DOHH2 (cell line): Measurements from ENCODE around the gene ATOH7.
"Not testable (repeated sequence)": the region's sequence is repeated elsewhere in the genome, so short reads cannot be mapped to it uniquely, and the experiment has no call there.

Experiments used
- H3F3A ChIP-seq: fragments of 200-600 bp; sonication (generic), shearing (Covaris generic); 2 replicates; pipeline ENCODE4 v1.6.0; 2016; ENCODE audit warnings: antibody characterized with exemption, mild to moderate bottlenecking; ENCODE audit not compliant: control insufficient read depth, insufficient read depth
- H3K27ac ChIP-seq: fragments of 200-600 bp; sonication (generic); 2 replicates; pipeline ENCODE4 v1.5.1; 2014; ENCODE audit warnings: low read depth, mild to moderate bottlenecking, low read length, moderate library complexity
- H3K27me3 ChIP-seq: fragments of 200-600 bp; sonication (generic); 2 replicates; pipeline ENCODE4 v1.6.1; 2014; ENCODE audit warnings: mild to moderate bottlenecking, low read length, mixed read lengths; ENCODE audit not compliant: control insufficient read depth
- H3K36me3 ChIP-seq: fragments of 200-600 bp; sonication (generic); 2 replicates; pipeline ENCODE4 v1.6.1; 2014; ENCODE audit warnings: mild to moderate bottlenecking, low read length, moderate library complexity, mixed read lengths; ENCODE audit not compliant: control insufficient read depth
- H3K4me1 ChIP-seq: fragments of 200-600 bp; sonication (generic); 2 replicates; pipeline ENCODE4 v1.6.1; 2014; ENCODE audit warnings: mild to moderate bottlenecking, low read length, mixed read lengths; ENCODE audit not compliant: control insufficient read depth
- H3K4me2 ChIP-seq: fragments of 200-600 bp; sonication (generic); 2 replicates; pipeline ENCODE4 v1.6.0; 2014; ENCODE audit warnings: mild to moderate bottlenecking, low read length, moderate library complexity
- H3K4me3 ChIP-seq: fragments of 200-600 bp; sonication (generic); 2 replicates; pipeline ENCODE4 v1.5.1; 2014; ENCODE audit warnings: mild to moderate bottlenecking, low read length, mixed read lengths
- H3K79me2 ChIP-seq: fragments of 200-600 bp; sonication (generic); 2 replicates; pipeline ENCODE4 v1.6.1; 2014; ENCODE audit warnings: mild to moderate bottlenecking, low read length, mixed read lengths; ENCODE audit not compliant: control insufficient read depth
- H3K9me2 ChIP-seq: fragments of 200-600 bp; sonication (generic); replicated peaks from 2 replicates; pipeline ENCODE4 v1.6.1; 2014; ENCODE audit warnings: mild to moderate bottlenecking, low read length, mixed read lengths; ENCODE audit not compliant: control insufficient read depth
- H3K9me3 ChIP-seq: fragments of 200-600 bp; sonication (generic); 2 replicates; pipeline ENCODE4 v1.6.1; 2014; ENCODE audit warnings: antibody characterized with exemption, low read length, mixed read lengths; ENCODE audit not compliant: control insufficient read depth, insufficient read depth
- H4K20me1 ChIP-seq: fragments of 200-600 bp; sonication (generic); 2 replicates; pipeline ENCODE4 v1.6.0; 2014; ENCODE audit warnings: low read depth, mild to moderate bottlenecking, antibody characterized with exemption, low read length, moderate library complexity; ENCODE audit not compliant: control insufficient read depth, insufficient read depth
- CTCF ChIP-seq: fragments of 200-600 bp; sonication (generic); IDR thresholded peaks from one replicate; pipeline ENCODE4 v1.5.1; 2014; ENCODE audit warnings: antibody characterized with exemption, mild to moderate bottlenecking, low read depth, low read length; ENCODE audit not compliant: poor library complexity, severe bottlenecking
- EZH2phosphoT487 ChIP-seq: fragments of 200-600 bp; sonication (generic); IDR thresholded peaks from 2 replicates; pipeline ENCODE4 v1.6.1; 2017; ENCODE audit warnings: borderline replicate concordance, mild to moderate bottlenecking, antibody characterized with exemption, low read length, moderate library complexity, mixed read lengths

ATOH7 gene

GRCh38 chr10:68202960-68203353, 29.0 kb downstream of the ATOH7 start:
- Histone ChIP-seq H3K4me1 (no peaks in the 10 kb centered on the region), H3K9me3 (no peaks in the 10 kb centered on the region), H3K79me2 (no peaks in the 10 kb centered on the region), H3K27me3 (peaks cover 16% of the 10 kb centered on the region), H3K4me3 (no peak overlapping the region), H3K27ac (no peak overlapping the region), H3K4me2 (no peak overlapping the region), H3K36me3 (no peaks in the 10 kb centered on the region), H4K20me1 (no peaks in the 10 kb centered on the region), H3F3A (no peaks in the 10 kb centered on the region), H3K9me2 (no peaks in the 10 kb centered on the region)
- TF ChIP-seq EZH2phosphoT487 = no peak
- TF ChIP-seq CTCF = no peak

- Histone ChIP-seq H3K4me3 (no peak overlapping the region), H3F3A (no peaks in the 10 kb centered on the region), H3K9me2 (no peaks in the 10 kb centered on the region), H3K79me2 (no peaks in the 10 kb centered on the region), H3K4me1 (peaks cover 6% of the 10 kb centered on the region; the same call in 1 of the 2 replicates), H3K9me3 (no peaks in the 10 kb centered on the region; the same call in 1 of the 2 replicates), H3K4me2 (no peak overlapping the region), H3K27ac (no peak overlapping the region), H3K27me3 (0 out of 2 replicates have a peak, but pooled peaks cover 6% of the 10 kb centered on the region), H4K20me1 (no peaks in the 10 kb centered on the region), H3K36me3 (no peaks in the 10 kb centered on the region)
- TF ChIP-seq EZH2phosphoT487 (no peak), CTCF (no peak)
Observed at GRCh38 chr10:68196701-68197100, 35.2 kb downstream of the ATOH7 start.

GRCh38 chr10:68195776-68196175, 36.1 kb downstream of the ATOH7 start:
- not testable (repeated sequence) for H3K79me2 ChIP-seq, H3K27me3 ChIP-seq, H3K4me3 ChIP-seq, H3K4me1 ChIP-seq, H3K9me2 ChIP-seq, H3K9me3 ChIP-seq, H4K20me1 ChIP-seq, H3K27ac ChIP-seq, H3K36me3 ChIP-seq, H3F3A ChIP-seq, H3K4me2 ChIP-seq

GRCh38 chr10:68194290-68194689, 37.6 kb downstream of the ATOH7 start:
- no peaks in the 10 kb centered on the region for H3F3A ChIP-seq
- no peaks in the 10 kb centered on the region for H3K79me2 ChIP-seq
- H3K9me2 ChIP-seq = no peaks in the 10 kb centered on the region
- peaks cover 6% of the 10 kb centered on the region; the same call in 1 of the 2 replicates for H3K4me1 ChIP-seq
- no peaks in the 10 kb centered on the region; the same call in 1 of the 2 replicates for H3K9me3 ChIP-seq
- H3K36me3 ChIP-seq = no peaks in the 10 kb centered on the region
- TF ChIP-seq CTCF (no peak), EZH2phosphoT487 (no peak)
- H4K20me1 ChIP-seq = no peaks in the 10 kb centered on the region
- no peak overlapping the region for H3K27ac ChIP-seq
- 0 out of 2 replicates have a peak, but pooled peaks cover 2% of the 10 kb centered on the region for H3K27me3 ChIP-seq
- no peak overlapping the region for H3K4me2 ChIP-seq
- H3K4me3 ChIP-seq = no peak overlapping the region
